Activated CD8-positive, alpha-beta memory T cell treated with anti-CD3 and anti-CD28 coated beads, Interleukin-2, amount 10 ng/mL, durations not matched to agents 7 days and 5 days (primary cell): ENCODE data around the gene EPS8L1. TPM values are rescaled to one million over a fixed set of nuclear protein-coding genes. Genes with fewer than 3 reads are reported as not detected.
A peak's percentile ranks its signal among the peaks of the same experiment; 100 is the strongest.
"Not testable (repeated sequence)": the region's sequence is repeated elsewhere in the genome, so short reads cannot be mapped to it uniquely, and the experiment has no call there.

Experiments
- ATAC-seq: fragments of 150-1000 bp; cut with Tn5 transposase; one replicate; pipeline ENCODE4 v1.10.0; 2021; ENCODE audit warnings: moderate library complexity
- CTCF ChIA-PET: fragments of 350-600 bp; sonication (Branson Sonifier 250); formaldehyde crosslinking; loops from one replicate; lab custom pipeline; 2021; ENCODE audit warnings: antibody characterized with exemption; lab: Charles Lee
- DNase-seq: peaks from one replicate; pipeline ENCODE4 v3.0.0-alpha.2; 2020
- H3K27ac Mint-ChIP-seq: one replicate; pipeline ENCODE4 v1.8.0; 2021; ENCODE audit warnings: mild to moderate bottlenecking, mixed read lengths
- H3K27me3 Mint-ChIP-seq: one replicate; pipeline ENCODE4 v1.8.0; 2021; ENCODE audit warnings: mixed read lengths
- H3K36me3 Mint-ChIP-seq: one replicate; pipeline ENCODE4 v1.8.0; 2021; ENCODE audit warnings: mild to moderate bottlenecking, mixed read lengths
- H3K4me1 Mint-ChIP-seq: one replicate; pipeline ENCODE4 v1.8.0; 2021; ENCODE audit warnings: mixed read lengths
- H3K4me3 Mint-ChIP-seq: one replicate; pipeline ENCODE4 v1.8.0; 2021; ENCODE audit warnings: mild to moderate bottlenecking, moderate library complexity, mixed read lengths
- H3K9me3 Mint-ChIP-seq: one replicate; pipeline ENCODE4 v1.8.0; 2022; ENCODE audit warnings: low read depth, mixed read lengths
- total RNA-seq, 2 experiments: library from RNA; stranded (reverse); gene quantifications; one replicate each; pipeline ENCODE4 v1.2.3, GENCODE V29; 2021

EPS8L1 gene
- total RNA-seq, result 1 to 10 TPM; 4.5 to 9.8 TPM

DNA sequence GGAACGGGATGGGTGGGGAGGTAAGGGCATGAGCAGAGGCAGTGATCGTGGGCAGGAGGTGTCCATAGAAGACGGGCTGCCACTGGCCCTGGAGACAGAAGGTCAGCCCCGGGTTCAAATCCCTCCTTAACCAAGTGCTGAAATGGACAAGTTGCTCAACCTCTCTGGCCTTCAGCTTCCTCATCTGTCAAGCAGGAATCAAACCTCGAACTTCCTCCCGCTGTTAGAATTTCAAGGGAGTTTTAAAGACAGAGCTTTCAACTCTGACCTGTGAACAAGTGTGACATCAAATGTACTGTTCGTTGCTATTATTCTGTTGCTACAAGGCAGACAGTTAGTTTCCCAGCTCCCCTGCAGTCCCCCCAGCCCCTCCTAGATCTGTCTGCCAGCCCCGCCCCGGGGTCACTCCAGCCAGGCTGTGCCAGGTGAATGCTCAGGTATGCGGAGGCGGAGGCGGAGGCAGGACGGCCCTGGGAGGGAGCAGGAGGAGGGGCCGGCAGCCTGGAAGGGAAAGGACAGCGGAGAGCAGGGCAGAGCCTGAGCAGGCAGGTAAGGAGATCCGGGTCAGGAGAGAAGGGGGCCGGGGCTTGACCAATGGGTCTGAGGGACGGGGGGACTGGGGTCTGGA lies at the start of gene EPS8L1:
EPS8L1 (plus strand) TSS at position 499 of the 628 bp plus-strand sequence. CDS start 576 bp downstream, outside the sequence.
- DNase-seq (no peak), ATAC-seq (no peak)
- Mint-ChIP-seq H3K9me3 (no peaks in the 10 kb centered on the region), H3K4me1 (peaks cover 9% of the 10 kb centered on the region), H3K27ac (no peak within 1 kb of the TSS), H3K4me3 (no peak within 1 kb of the TSS), H3K27me3 (peaks cover 37% of the 10 kb centered on the region), H3K36me3 (no peaks in the 10 kb centered on the region)
- CTCF ChIA-PET, result interaction anchor here (0.9 to 1.3 kb wide), 2 partner anchors 13 to 85 kb away, joined by 3 to 4 read pairs; no protein-coding TSS in a partner anchor

DNA sequence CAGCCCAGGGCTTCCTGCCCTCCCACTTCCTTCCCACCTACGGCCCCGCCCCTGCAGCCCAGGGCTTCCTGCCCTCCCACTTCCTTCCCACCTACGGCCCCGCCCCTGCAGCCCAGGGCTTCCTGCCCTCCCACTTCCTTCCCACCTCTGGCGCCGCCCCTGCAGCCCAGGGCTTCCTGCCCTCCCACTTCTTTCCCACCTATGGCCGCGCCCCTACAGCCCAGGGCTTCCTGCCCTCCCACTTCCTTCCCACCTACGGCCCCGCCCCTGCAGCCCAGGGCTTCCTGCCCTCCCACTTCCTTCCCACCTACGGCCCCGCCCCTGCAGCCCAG lies 48.6 kb upstream of the EPS8L1 start:
- Mint-ChIP-seq H3K9me3 (peaks cover 25% of the 10 kb centered on the region), H3K36me3 (peaks cover 42% of the 10 kb centered on the region)
- ATAC-seq, DNase-seq, CTCF ChIA-PET, H3K27me3 Mint-ChIP-seq, H3K27ac Mint-ChIP-seq, H3K4me1 Mint-ChIP-seq, H3K4me3 Mint-ChIP-seq: not testable (repeated sequence)

- ATAC-seq (no peak), DNase-seq (no peak)
- peaks cover 39% of the 10 kb centered on the region for H3K36me3 Mint-ChIP-seq
- H3K4me3 Mint-ChIP-seq, result no peak overlapping the region
- H3K9me3 Mint-ChIP-seq, result peaks cover 26% of the 10 kb centered on the region
- H3K27ac Mint-ChIP-seq, result peak overlapping the region; percentile 49
- H3K4me1 Mint-ChIP-seq, result peaks cover 3% of the 10 kb centered on the region
- no peaks in the 10 kb centered on the region for H3K27me3 Mint-ChIP-seq
- CTCF ChIA-PET, result interaction anchor here (1.0 kb wide), 1 partner anchor 38 kb away, joined by 4 read pairs; no protein-coding TSS in a partner anchor
Measured at GRCh38 chr19:55027472-55028337, 48.0 kb upstream of the EPS8L1 start.

DNA sequence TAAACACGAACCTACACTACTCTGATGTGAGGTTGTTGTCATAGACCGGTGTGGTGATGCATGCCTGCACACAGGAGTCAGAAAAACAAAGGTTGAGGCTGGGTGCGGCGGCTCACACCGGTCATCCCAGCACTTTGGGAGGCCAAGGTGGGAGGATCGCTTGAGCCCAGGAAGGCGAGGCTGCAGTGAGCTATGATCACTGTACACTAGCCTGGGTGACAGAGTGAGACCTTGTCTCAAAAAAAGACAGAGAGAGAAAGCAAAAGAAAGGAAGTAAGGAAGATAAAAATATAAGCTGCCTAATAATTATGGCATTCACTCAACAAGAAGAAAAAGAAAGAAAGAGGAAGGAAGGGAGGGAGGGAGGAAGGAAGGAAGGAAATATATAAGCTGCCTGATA lies 46.9 kb upstream of the EPS8L1 start:
- Mint-ChIP-seq H3K9me3 (peaks cover 27% of the 10 kb centered on the region), H3K4me3 (no peak overlapping the region), H3K27me3 (no peaks in the 10 kb centered on the region), H3K4me1 (peaks cover 3% of the 10 kb centered on the region), H3K36me3 (peaks cover 34% of the 10 kb centered on the region), H3K27ac (no peak overlapping the region)
- CTCF ChIA-PET, result interaction anchor here (1.0 kb wide), 1 partner anchor 39 kb away, joined by 4 read pairs; no protein-coding TSS in a partner anchor
- ATAC-seq (no peak), DNase-seq (no peak)

DNA sequence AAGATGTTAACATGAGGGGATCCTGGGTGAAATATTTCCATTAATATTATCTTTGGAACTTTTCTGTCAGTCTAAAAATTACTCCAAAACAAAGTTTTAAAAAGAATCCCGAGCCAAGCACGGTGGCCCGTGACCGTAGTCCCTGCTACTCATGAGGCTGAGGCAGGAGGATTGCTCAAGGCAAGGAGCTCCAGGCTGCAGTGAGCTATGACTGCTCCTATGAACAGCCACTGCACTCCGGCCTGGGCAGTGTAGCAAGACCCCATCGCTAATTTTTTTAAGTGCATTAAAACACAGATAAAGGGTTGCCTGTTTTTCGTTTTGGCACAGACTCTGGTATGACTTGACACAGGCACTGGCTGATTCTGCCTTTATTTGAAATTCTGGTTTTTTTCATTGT lies 44.5 kb upstream of the EPS8L1 start:
- Mint-ChIP-seq H3K4me1 (peaks cover 2% of the 10 kb centered on the region), H3K4me3 (no peak overlapping the region), H3K27ac (no peak overlapping the region), H3K36me3 (peaks cover 21% of the 10 kb centered on the region), H3K27me3 (no peaks in the 10 kb centered on the region), H3K9me3 (peaks cover 13% of the 10 kb centered on the region)
- DNase-seq (no peak), ATAC-seq (no peak)
- CTCF ChIA-PET, result interaction anchor here (1.3 kb wide), 1 partner anchor 9 kb away, joined by 3 read pairs; no protein-coding TSS in a partner anchor

GRCh38 chr19:55032170-55032800 lies 43.4 kb upstream of the EPS8L1 start:
- Mint-ChIP-seq H3K9me3 (peaks cover 11% of the 10 kb centered on the region), H3K4me1 (no peaks in the 10 kb centered on the region), H3K36me3 (peaks cover 20% of the 10 kb centered on the region), H3K27me3 (no peaks in the 10 kb centered on the region), H3K4me3 (no peak overlapping the region), H3K27ac (no peak overlapping the region)
- CTCF ChIA-PET, result interaction anchor here (0.6 to 1.3 kb wide), 2 partner anchors 8 to 143 kb away, joined by 3 to 4 read pairs; no protein-coding TSS in a partner anchor
- no peak for ATAC-seq
- no peak for DNase-seq

DNA sequence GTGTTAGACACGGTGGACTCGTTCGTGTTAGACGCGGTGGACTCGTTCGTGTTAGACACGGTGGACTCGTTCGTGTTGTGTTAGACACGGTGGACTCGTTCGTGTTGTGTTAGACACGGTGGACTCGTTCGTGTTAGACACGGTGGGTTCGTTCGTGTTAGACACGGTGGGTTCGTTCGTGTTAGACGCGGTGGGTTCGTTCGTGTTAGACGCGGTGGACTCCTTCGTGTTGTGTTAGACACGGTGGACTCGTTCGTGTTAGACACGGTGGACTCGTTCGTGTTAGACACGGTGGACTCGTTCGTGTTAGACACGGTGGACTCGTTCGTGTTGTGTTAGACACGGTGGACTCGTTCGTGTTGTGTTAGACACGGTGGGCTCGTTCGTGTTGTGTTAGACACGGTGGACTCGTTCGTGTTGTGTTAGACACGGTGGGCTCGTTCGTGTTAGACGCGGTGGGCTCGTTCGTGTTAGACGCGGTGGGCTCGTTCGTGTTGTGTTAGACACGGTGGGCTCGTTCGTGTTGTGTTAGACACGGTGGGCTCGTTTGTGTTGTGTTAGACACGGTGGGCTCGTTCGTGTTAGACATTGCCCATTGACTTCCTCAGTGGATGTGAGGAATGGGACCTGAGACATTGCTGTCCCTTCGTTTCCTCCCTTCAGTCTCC lies 42.6 kb upstream of the EPS8L1 start:
- H3K9me3 Mint-ChIP-seq, result peaks cover 11% of the 10 kb centered on the region
- H3K4me1 Mint-ChIP-seq, CTCF ChIA-PET, H3K27ac Mint-ChIP-seq, H3K27me3 Mint-ChIP-seq, DNase-seq, H3K4me3 Mint-ChIP-seq, ATAC-seq: not testable (repeated sequence)
- H3K36me3 Mint-ChIP-seq, result peaks cover 18% of the 10 kb centered on the region

GRCh38 chr19:55034751-55035150 lies 40.9 kb upstream of the EPS8L1 start:
- CTCF ChIA-PET, result no interaction called here
- H3K9me3 Mint-ChIP-seq, result peaks cover 8% of the 10 kb centered on the region
- ATAC-seq (no peak), DNase-seq (no peak)
- H3K27me3 Mint-ChIP-seq, result no peaks in the 10 kb centered on the region
- H3K27ac Mint-ChIP-seq, result no peak overlapping the region
- H3K36me3 Mint-ChIP-seq, result peaks cover 21% of the 10 kb centered on the region
- no peak overlapping the region for H3K4me3 Mint-ChIP-seq
- H3K4me1 Mint-ChIP-seq, result no peaks in the 10 kb centered on the region

GRCh38 chr19:55036058-55036457 lies 39.6 kb upstream of the EPS8L1 start:
- H3K4me1 Mint-ChIP-seq, result peaks cover under 1% of the 10 kb centered on the region
- peaks cover 27% of the 10 kb centered on the region for H3K36me3 Mint-ChIP-seq
- H3K4me3 Mint-ChIP-seq, result no peak overlapping the region
- CTCF ChIA-PET, result no interaction called here
- no peaks in the 10 kb centered on the region for H3K27me3 Mint-ChIP-seq
- H3K27ac Mint-ChIP-seq, result no peak overlapping the region
- no peak for ATAC-seq
- peaks cover 8% of the 10 kb centered on the region for H3K9me3 Mint-ChIP-seq
- no peak for DNase-seq

DNA sequence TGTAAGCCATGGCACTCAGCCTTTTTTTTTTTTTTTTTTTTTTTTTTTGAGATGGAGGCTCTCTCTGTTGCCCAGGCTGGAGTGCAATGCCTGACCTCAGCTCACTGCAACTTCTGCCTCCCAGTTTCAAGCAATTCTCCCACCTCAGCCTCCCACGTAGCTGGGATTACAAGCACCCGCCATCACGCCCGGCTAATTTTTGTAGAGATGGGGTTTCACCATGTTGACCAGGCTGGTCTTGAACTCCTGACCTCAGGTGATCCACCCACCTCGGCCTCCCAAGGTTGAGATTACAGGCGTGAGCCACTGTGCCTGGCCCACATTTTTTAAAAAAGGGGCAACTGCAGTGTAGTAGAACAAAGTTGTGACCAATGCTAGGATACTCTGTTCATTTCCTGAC lies 38.1 kb upstream of the EPS8L1 start:
- CTCF ChIA-PET, H3K9me3 Mint-ChIP-seq, H3K27me3 Mint-ChIP-seq, H3K4me3 Mint-ChIP-seq, DNase-seq, H3K27ac Mint-ChIP-seq, ATAC-seq: not testable (repeated sequence)
- Mint-ChIP-seq H3K4me1 (peaks cover 16% of the 10 kb centered on the region), H3K36me3 (peaks cover 35% of the 10 kb centered on the region)

- not testable (repeated sequence) for ATAC-seq, H3K9me3 Mint-ChIP-seq, H3K4me3 Mint-ChIP-seq, H3K27me3 Mint-ChIP-seq, DNase-seq, H3K27ac Mint-ChIP-seq
- peaks cover 20% of the 10 kb centered on the region for H3K4me1 Mint-ChIP-seq
- H3K36me3 Mint-ChIP-seq, result peaks cover 50% of the 10 kb centered on the region
- CTCF ChIA-PET, result interaction anchor here (1.2 kb wide), 1 partner anchor 9 kb away, joined by 3 read pairs; no protein-coding TSS in a partner anchor
Measured at GRCh38 chr19:55040654-55041053, 35.0 kb upstream of the EPS8L1 start.

DNA sequence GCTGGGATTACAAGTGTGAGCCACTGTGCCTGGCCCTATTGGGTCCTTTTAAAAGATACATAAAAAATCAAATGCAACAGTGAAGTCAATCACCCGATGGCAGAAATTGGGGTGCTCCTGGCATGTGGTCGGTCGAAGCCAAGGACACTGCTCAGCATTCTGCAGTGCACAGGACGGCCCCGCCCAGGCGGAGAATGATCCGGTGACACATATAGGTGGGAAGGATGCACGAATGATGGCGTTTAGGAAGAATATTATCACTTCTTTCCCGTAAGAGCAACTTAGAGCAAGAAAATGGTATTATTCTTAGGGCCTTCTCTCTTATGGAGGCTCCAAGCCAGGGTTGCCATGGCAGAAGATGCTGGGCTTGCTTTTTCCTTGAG lies 34.4 kb upstream of the EPS8L1 start:
- Mint-ChIP-seq H3K27me3 (no peaks in the 10 kb centered on the region), H3K27ac (peak overlapping the region; percentile 89), H3K9me3 (no peaks in the 10 kb centered on the region), H3K4me1 (peaks cover 20% of the 10 kb centered on the region), H3K4me3 (peak overlapping the region; percentile 21), H3K36me3 (peaks cover 50% of the 10 kb centered on the region)
- ATAC-seq (no peak), DNase-seq (no peak)
- CTCF ChIA-PET, result interaction anchor here (1.2 kb wide), 1 partner anchor 10 kb away, joined by 3 read pairs; no protein-coding TSS in a partner anchor
